ENCODE data around the gene PLCH2.

DNA sequence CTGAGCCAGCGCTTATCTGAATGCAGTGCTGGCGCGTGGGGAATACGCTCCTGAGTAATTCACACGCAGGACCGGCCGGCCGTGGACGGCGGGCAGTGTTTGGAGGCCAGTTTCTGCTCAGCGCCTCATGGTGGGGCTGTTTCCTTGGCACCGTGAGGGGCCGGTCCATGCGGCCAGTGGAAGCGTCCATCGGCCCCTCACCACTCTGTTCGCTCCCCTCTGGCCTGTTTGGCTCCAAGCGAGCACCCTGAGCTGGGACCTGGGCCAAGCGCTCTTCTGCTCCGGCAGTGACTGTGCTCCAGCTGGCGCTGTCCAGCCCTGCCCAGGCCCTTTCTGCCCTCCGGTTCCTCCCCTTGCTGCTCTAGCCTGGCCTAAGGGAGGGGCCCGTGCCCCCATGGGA, 16.3 kb upstream of the PLCH2 start:
- TF ChIP-seq, protein P1, sequence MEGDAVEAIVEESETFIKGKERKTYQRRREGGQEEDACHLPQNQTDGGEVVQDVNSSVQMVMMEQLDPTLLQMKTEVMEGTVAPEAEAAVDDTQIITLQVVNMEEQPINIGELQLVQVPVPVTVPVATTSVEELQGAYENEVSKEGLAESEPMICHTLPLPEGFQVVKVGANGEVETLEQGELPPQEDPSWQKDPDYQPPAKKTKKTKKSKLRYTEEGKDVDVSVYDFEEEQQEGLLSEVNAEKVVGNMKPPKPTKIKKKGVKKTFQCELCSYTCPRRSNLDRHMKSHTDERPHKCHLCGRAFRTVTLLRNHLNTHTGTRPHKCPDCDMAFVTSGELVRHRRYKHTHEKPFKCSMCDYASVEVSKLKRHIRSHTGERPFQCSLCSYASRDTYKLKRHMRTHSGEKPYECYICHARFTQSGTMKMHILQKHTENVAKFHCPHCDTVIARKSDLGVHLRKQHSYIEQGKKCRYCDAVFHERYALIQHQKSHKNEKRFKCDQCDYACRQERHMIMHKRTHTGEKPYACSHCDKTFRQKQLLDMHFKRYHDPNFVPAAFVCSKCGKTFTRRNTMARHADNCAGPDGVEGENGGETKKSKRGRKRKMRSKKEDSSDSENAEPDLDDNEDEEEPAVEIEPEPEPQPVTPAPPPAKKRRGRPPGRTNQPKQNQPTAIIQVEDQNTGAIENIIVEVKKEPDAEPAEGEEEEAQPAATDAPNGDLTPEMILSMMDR (conservative IDR thresholded peaks at IDR 0.05; ENCODE audit: low read length), result no peak
- TF ChIP-seq EZH2phosphoT487 (IDR thresholded peaks at IDR 0.05; ENCODE audit: borderline replicate concordance, low read depth, low read length), result no peak
